Muscle of leg (tissue), 11 donors: ENCODE data around the gene PGF. TPM values are rescaled to one million over a fixed set of nuclear protein-coding genes. Genes with fewer than 3 reads are reported as not detected.
A peak's percentile ranks its signal among the peaks of the same experiment; 100 is the strongest.

Experiments used
- DNase-seq: peaks from one replicate; pipeline ENCODE4 v3.0.0; 2013
- H3K27ac ChIP-seq: one replicate; pipeline ENCODE4 v1.5.1; 2013; ENCODE audit warnings: mild to moderate bottlenecking, low read length, control low read depth
- H3K27me3 ChIP-seq: one replicate; pipeline ENCODE4 v1.6.1; 2013; ENCODE audit warnings: low read length; ENCODE audit not compliant: control insufficient read depth, insufficient read depth
- H3K36me3 ChIP-seq: one replicate; pipeline ENCODE4 v1.6.1; 2013; ENCODE audit warnings: low read length; ENCODE audit not compliant: control insufficient read depth, insufficient read depth
- H3K4me1 ChIP-seq: one replicate; pipeline ENCODE4 v1.6.1; 2013; ENCODE audit warnings: low read length; ENCODE audit not compliant: control insufficient read depth, insufficient read depth
- H3K4me3 ChIP-seq: one replicate; pipeline ENCODE4 v1.5.1; 2013; ENCODE audit warnings: low read length, control low read depth
- H3K9me3 ChIP-seq: replicated peaks from 2 replicates; pipeline ENCODE4 v1.6.1; 2013; ENCODE audit warnings: low read depth, low read length; ENCODE audit not compliant: control insufficient read depth
- WGBS: methylation state at CpG from one replicate; pipeline ENCODE4 v1.1.5; 2013; ENCODE audit warnings: missing lambda C conversion rate; ENCODE audit not compliant: insufficient coverage; 5-methylcytosine and 5-hydroxymethylcytosine counted together
- polyA plus RNA-seq, 8 donors: library from polyadenylated mRNA; unstranded; fragments of 120-200 nt; gene quantifications; one replicate each; pipeline versions ENCODE4 v1.2.1 to v1.2.3, GENCODE V29; 2013; ENCODE audit warnings: inconsistent platforms in 1 of 8, low replicate concordance in 1 of 8; ENCODE audit not compliant: insufficient read length in 8 of 8, insufficient read depth in 1 of 8
- total RNA-seq: library from RNA; stranded (reverse); fragments of 120-200 nt; gene quantifications from one replicate; pipeline ENCODE4 v1.2.4, GENCODE V29; 2013

PGF gene
- total and polyA plus RNA-seq, 9 donors: 27.0 to 47.0 (median 33.0) TPM

DNA sequence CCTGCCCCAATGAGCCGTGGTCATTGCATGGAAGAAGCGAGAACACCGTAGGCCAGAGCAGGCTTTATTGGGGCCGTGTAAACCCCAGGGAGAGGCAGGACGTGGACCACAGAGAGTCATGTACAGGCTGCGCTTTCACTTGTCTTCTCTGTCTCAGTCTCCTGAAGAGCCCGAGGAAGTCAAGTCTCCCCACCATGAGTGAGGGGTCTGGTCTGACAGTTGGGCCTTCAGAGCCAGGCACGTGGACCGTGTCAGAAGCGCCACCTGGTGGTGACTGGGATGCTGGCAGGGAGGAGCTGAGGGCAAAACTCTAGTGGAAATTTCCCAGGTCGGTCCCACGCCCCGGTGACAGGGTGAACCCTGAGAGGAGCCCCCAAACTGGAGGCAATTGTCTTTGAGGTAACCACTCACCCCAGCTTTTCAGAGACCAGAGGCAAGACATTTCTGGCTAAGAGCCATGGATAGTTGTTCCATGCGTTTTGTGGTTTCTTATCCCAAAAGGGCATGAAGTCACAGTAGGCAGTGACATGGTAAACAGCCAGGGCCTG lies 49.7 kb downstream of the PGF start:
- no peak overlapping the region for H3K27ac ChIP-seq
- no peaks in the 10 kb centered on the region for H3K9me3 ChIP-seq
- H3K4me1 ChIP-seq: peaks cover 43% of the 10 kb centered on the region
- H3K4me3 ChIP-seq: no peak overlapping the region
- peaks cover 55% of the 10 kb centered on the region for H3K36me3 ChIP-seq
- WGBS: 46% methylated on average over 12 of the region's 14 CpGs
- no peaks in the 10 kb centered on the region for H3K27me3 ChIP-seq
- peak; percentile 64 for DNase-seq

GRCh38 chr14:74904635-74905503 lies 50.5 kb downstream of the PGF start:
- WGBS: 80% methylated on average over 5 of the region's 6 CpGs
- peaks cover 63% of the 10 kb centered on the region for H3K36me3 ChIP-seq
- H3K9me3 ChIP-seq: no peaks in the 10 kb centered on the region
- H3K27ac ChIP-seq: no peak overlapping the region
- H3K27me3 ChIP-seq: no peaks in the 10 kb centered on the region
- DNase-seq: no peak
- no peak overlapping the region for H3K4me3 ChIP-seq
- H3K4me1 ChIP-seq: peaks cover 37% of the 10 kb centered on the region

GRCh38 chr14:74902941-74903705 lies 52.3 kb downstream of the PGF start:
- WGBS: 79% methylated on average over 6 of the region's 10 CpGs
- Histone ChIP-seq H3K4me3 (no peak overlapping the region), H3K9me3 (no peaks in the 10 kb centered on the region), H3K4me1 (peaks cover 27% of the 10 kb centered on the region), H3K36me3 (peaks cover 80% of the 10 kb centered on the region), H3K27ac (no peak overlapping the region), H3K27me3 (no peaks in the 10 kb centered on the region)
- no peak for DNase-seq

GRCh38 chr14:74898694-74899093 lies 56.7 kb downstream of the PGF start:
- no peak for DNase-seq
- H3K27me3 ChIP-seq: no peaks in the 10 kb centered on the region
- H3K9me3 ChIP-seq: no peaks in the 10 kb centered on the region
- no peak overlapping the region for H3K27ac ChIP-seq
- H3K4me1 ChIP-seq: no peaks in the 10 kb centered on the region
- H3K4me3 ChIP-seq: no peak overlapping the region
- peaks cover 87% of the 10 kb centered on the region for H3K36me3 ChIP-seq
- 79% methylated on average over 4 of the region's 5 CpGs for WGBS

DNA sequence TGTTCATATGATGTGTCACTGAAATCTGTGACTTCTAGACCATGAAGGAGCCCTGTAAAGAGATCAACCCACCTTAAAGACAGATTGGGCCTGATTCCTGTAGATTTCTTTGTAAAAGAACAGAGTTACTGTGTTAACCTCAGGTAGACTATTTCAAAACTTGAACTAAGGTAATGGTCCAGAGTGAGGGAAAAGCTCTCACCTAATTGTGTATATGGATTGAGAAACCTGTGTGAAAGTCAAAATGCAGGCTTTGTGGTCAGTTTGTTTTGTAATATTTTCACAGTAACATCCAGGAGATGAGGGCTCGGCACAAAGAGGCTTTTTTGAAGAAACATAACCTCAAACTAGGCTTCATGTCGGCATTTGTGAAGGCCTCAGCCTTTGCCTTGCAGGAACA lies 57.3 kb downstream of the PGF start:
- DNase-seq: no peak
- H3K4me1 ChIP-seq: no peaks in the 10 kb centered on the region
- no peak overlapping the region for H3K27ac ChIP-seq
- no peaks in the 10 kb centered on the region for H3K27me3 ChIP-seq
- H3K36me3 ChIP-seq: peaks cover 89% of the 10 kb centered on the region
- H3K9me3 ChIP-seq: no peaks in the 10 kb centered on the region
- WGBS: no CpG with 5 or more reads among the region's 2 CpGs
- no peak overlapping the region for H3K4me3 ChIP-seq

- no peaks in the 10 kb centered on the region for H3K27me3 ChIP-seq
- H3K4me1 ChIP-seq: no peaks in the 10 kb centered on the region
- peaks cover 89% of the 10 kb centered on the region for H3K36me3 ChIP-seq
- H3K9me3 ChIP-seq: no peaks in the 10 kb centered on the region
- no peak for DNase-seq
- no peak overlapping the region for H3K4me3 ChIP-seq
- no peak overlapping the region for H3K27ac ChIP-seq
- WGBS: 92% methylated on average over 2 of the region's 4 CpGs
Measured at GRCh38 chr14:74897642-74898041, 57.8 kb downstream of the PGF start.

- Histone ChIP-seq H3K9me3 (no peaks in the 10 kb centered on the region), H3K27me3 (no peaks in the 10 kb centered on the region), H3K27ac (no peak overlapping the region), H3K4me1 (no peaks in the 10 kb centered on the region), H3K4me3 (no peak overlapping the region), H3K36me3 (peaks cover 87% of the 10 kb centered on the region)
- WGBS: 86% methylated on average over 1 of the region's 3 CpGs
- no peak for DNase-seq
Measured at GRCh38 chr14:74896400-74896799, 59.0 kb downstream of the PGF start.

DNA sequence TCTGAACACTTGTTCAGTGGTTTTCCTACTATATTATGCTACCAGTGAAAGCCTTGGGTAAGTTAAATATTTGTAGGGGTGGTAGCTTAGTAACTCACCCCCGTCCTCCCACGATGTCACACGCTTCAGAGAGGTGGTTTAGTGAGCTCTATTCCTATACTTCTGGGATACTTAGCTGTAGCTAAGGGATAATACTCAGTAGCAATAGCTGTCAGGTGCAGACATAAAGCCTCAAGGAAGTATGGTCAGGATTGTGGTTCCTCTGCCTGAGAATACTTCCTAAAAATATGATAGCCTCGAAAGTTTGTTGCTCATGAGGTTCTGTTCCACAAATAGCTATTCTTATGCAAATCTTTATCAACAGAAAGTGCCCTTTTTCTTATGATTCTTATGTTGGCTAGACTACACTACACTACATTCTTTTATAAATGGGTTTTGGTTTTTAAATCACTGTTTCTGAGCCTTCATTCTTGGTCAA lies 61.7 kb downstream of the PGF start:
- Histone ChIP-seq H3K27ac (no peak overlapping the region), H3K4me3 (no peak overlapping the region), H3K9me3 (no peaks in the 10 kb centered on the region), H3K27me3 (no peaks in the 10 kb centered on the region), H3K36me3 (peaks cover 76% of the 10 kb centered on the region), H3K4me1 (no peaks in the 10 kb centered on the region)
- DNase-seq: peak; percentile 24
- WGBS: no CpG with 5 or more reads among the region's 4 CpGs

- no peak for DNase-seq
Measured at GRCh38 chr14:74892745-74893144, 62.7 kb downstream of the PGF start.

DNA sequence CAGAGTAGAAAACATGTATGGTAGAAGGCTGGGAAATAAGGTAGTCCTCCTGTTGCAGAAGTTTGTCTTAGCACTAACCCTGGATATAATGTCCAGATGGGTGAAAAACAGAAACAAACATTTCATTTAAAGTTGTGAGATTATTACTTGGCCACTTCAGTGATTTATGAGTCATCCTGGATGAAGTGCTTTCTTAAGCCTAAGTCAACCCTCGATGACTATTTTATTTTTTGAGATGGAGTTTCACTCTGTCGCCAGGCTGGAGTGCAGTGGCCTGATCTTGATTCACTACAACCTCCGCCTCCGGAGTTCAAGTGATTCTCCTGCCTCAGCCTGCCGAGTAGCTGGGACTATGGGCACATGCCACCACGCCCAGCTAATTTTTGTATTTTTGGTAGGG lies 63.5 kb downstream of the PGF start:
- H3K4me1 ChIP-seq: no peaks in the 10 kb centered on the region
- peaks cover 63% of the 10 kb centered on the region for H3K36me3 ChIP-seq
- DNase-seq: no peak
- no peak overlapping the region for H3K4me3 ChIP-seq
- 95% methylated on average over 6 of the region's 6 CpGs for WGBS
- no peak overlapping the region for H3K27ac ChIP-seq
- H3K9me3 ChIP-seq: no peaks in the 10 kb centered on the region
- no peaks in the 10 kb centered on the region for H3K27me3 ChIP-seq

More at GRCh38 chr14:74892745-74893144, 62.7 kb downstream of the PGF start:
- Histone ChIP-seq H3K4me3 (no peak overlapping the region), H3K27me3 (no peaks in the 10 kb centered on the region), H3K36me3 (peaks cover 68% of the 10 kb centered on the region), H3K4me1 (no peaks in the 10 kb centered on the region), H3K9me3 (no peaks in the 10 kb centered on the region), H3K27ac (no peak overlapping the region)
- 89% methylated on average over 3 of the region's 5 CpGs for WGBS
